Measurements from ENCODE around the gene ZNF81. TPM values are rescaled to one million over a fixed set of nuclear protein-coding genes. Genes with fewer than 3 reads are reported as not detected.

The ZNF81 gene
- total RNA-seq, 1 donor from 2014 or later: 10.9 TPM

GRCh38 chrX:47862680-47863079 lies 26.0 kb downstream of the ZNF81 start:
- Mint-ChIP-seq H3K27me3 (no peaks in the 10 kb centered on the region), H3K27ac (no peak overlapping the region), H3K4me3 (ENCODE audit: low read depth) (no peak overlapping the region), H3K4me1 (ENCODE audit: low read depth) (peaks cover 5% of the 10 kb centered on the region), H3K9me3 (ENCODE audit: low read depth) (peaks cover 9% of the 10 kb centered on the region), H3K36me3 (ENCODE audit: insufficient read depth) (peaks cover 8% of the 10 kb centered on the region)
- no peak for DNase-seq (ENCODE audit: low spot score, unreplicated experiment)
- no peak for TF ChIP-seq CTCF (IDR thresholded peaks at IDR 0.05; ENCODE audit: unreplicated experiment)

GRCh38 chrX:47863187-47863586 lies 26.5 kb downstream of the ZNF81 start:
- no peak overlapping the region for H3K27ac Mint-ChIP-seq
- peaks cover 5% of the 10 kb centered on the region for H3K4me1 Mint-ChIP-seq (ENCODE audit: low read depth)
- no peak overlapping the region for H3K4me3 Mint-ChIP-seq (ENCODE audit: low read depth)
- no peak for TF ChIP-seq CTCF (IDR thresholded peaks at IDR 0.05; ENCODE audit: unreplicated experiment)
- DNase-seq (ENCODE audit: low spot score, unreplicated experiment): no peak
- H3K27me3 Mint-ChIP-seq: no peaks in the 10 kb centered on the region
- H3K9me3 Mint-ChIP-seq (ENCODE audit: low read depth): peaks cover 9% of the 10 kb centered on the region
- peaks cover 8% of the 10 kb centered on the region for H3K36me3 Mint-ChIP-seq (ENCODE audit: insufficient read depth)

GRCh38 chrX:47864300-47864699 lies 27.6 kb downstream of the ZNF81 start:
- Mint-ChIP-seq H3K4me1 (ENCODE audit: low read depth) (peaks cover 5% of the 10 kb centered on the region), H3K36me3 (ENCODE audit: insufficient read depth) (peaks cover 6% of the 10 kb centered on the region)

GRCh38 chrX:47864785-47865184 lies 28.1 kb downstream of the ZNF81 start:
- peaks cover 5% of the 10 kb centered on the region for H3K4me1 Mint-ChIP-seq (ENCODE audit: low read depth)
- no peak overlapping the region for H3K4me3 Mint-ChIP-seq (ENCODE audit: low read depth)
- TF ChIP-seq CTCF (IDR thresholded peaks at IDR 0.05; ENCODE audit: unreplicated experiment): no peak
- no peak overlapping the region for H3K27ac Mint-ChIP-seq
- H3K36me3 Mint-ChIP-seq (ENCODE audit: insufficient read depth): peaks cover 4% of the 10 kb centered on the region
- no peak for DNase-seq (ENCODE audit: low spot score, unreplicated experiment)
- H3K27me3 Mint-ChIP-seq: no peaks in the 10 kb centered on the region
- H3K9me3 Mint-ChIP-seq (ENCODE audit: low read depth): no peaks in the 10 kb centered on the region

More at GRCh38 chrX:47864300-47864699, 27.6 kb downstream of the ZNF81 start:
- peaks cover 4% of the 10 kb centered on the region for H3K9me3 Mint-ChIP-seq (ENCODE audit: low read depth)
- no peak for TF ChIP-seq CTCF (IDR thresholded peaks at IDR 0.05; ENCODE audit: unreplicated experiment)
- no peak overlapping the region for H3K27ac Mint-ChIP-seq
- DNase-seq (ENCODE audit: low spot score, unreplicated experiment): no peak
- H3K27me3 Mint-ChIP-seq: no peaks in the 10 kb centered on the region
- no peak overlapping the region for H3K4me3 Mint-ChIP-seq (ENCODE audit: low read depth)

GRCh38 chrX:47873123-47873522 lies 36.4 kb downstream of the ZNF81 start:
- no peak for TF ChIP-seq CTCF (IDR thresholded peaks at IDR 0.05; ENCODE audit: unreplicated experiment)
- Mint-ChIP-seq H3K36me3 (ENCODE audit: insufficient read depth) (peaks cover 20% of the 10 kb centered on the region), H3K27me3 (no peaks in the 10 kb centered on the region), H3K27ac (no peak overlapping the region), H3K4me1 (ENCODE audit: low read depth) (peaks cover 4% of the 10 kb centered on the region), H3K4me3 (ENCODE audit: low read depth) (no peak overlapping the region), H3K9me3 (ENCODE audit: low read depth) (peaks cover 17% of the 10 kb centered on the region)
- no peak for DNase-seq (ENCODE audit: low spot score, unreplicated experiment)
